Measurements from ENCODE around the gene SRGAP3.

Gene SRGAP3

GRCh38 chr3:8990266-8991215 lies 258.9 kb downstream of the SRGAP3 start:
- H3K27ac ChIP-seq (ENCODE audit: low read length), result no peak overlapping the region
- H3K36me3 ChIP-seq (replicated peaks; ENCODE audit: low read depth, low read length), result no peaks in the 10 kb centered on the region
- no peak overlapping the region for H3K4me3 ChIP-seq (ENCODE audit: low read length)
- no peak overlapping the region for H2AFZ ChIP-seq (ENCODE audit: low read depth, low read length)
- no peak overlapping the region for H3K9ac ChIP-seq (ENCODE audit: low read length)
- no peak overlapping the region for H3K4me2 ChIP-seq (ENCODE audit: low read length)
- peaks cover 9% of the 10 kb centered on the region; the same call in 1 of the 2 replicates for H3K4me1 ChIP-seq (ENCODE audit: low read length)
- no peaks in the 10 kb centered on the region for H4K20me1 ChIP-seq (ENCODE audit: insufficient read depth, low read length)
- no peaks in the 10 kb centered on the region for H3K9me3 ChIP-seq (ENCODE audit: insufficient read depth, low read length)
- TF ChIP-seq CTCF (IDR thresholded peaks at IDR 0.05; ENCODE audit: low read depth, low read length) (no peak), EZH2phosphoT487 (IDR thresholded peaks at IDR 0.05; ENCODE audit: low read depth) (no peak)
- no peaks in the 10 kb centered on the region for H3K79me2 ChIP-seq (ENCODE audit: low read length)
- no peaks in the 10 kb centered on the region for H3K27me3 ChIP-seq (ENCODE audit: low read depth, low read length)

GRCh38 chr3:8988791-8989558 lies 260.5 kb downstream of the SRGAP3 start:
- Histone ChIP-seq H3K4me3 (ENCODE audit: low read length) (no peak overlapping the region), H3K4me2 (ENCODE audit: low read length) (no peak overlapping the region), H3K4me1 (ENCODE audit: low read length) (peaks cover 15% of the 10 kb centered on the region), H3K36me3 (replicated peaks; ENCODE audit: low read depth, low read length) (no peaks in the 10 kb centered on the region), H3K27me3 (ENCODE audit: low read depth, low read length) (no peaks in the 10 kb centered on the region), H3K9ac (ENCODE audit: low read length) (no peak overlapping the region), H3K79me2 (ENCODE audit: low read length) (no peaks in the 10 kb centered on the region), H4K20me1 (ENCODE audit: insufficient read depth, low read length) (no peaks in the 10 kb centered on the region), H3K9me3 (ENCODE audit: insufficient read depth, low read length) (no peaks in the 10 kb centered on the region), H3K27ac (ENCODE audit: low read length) (no peak overlapping the region), H2AFZ (ENCODE audit: low read depth, low read length) (no peak overlapping the region)
- TF ChIP-seq EZH2phosphoT487 (IDR thresholded peaks at IDR 0.05; ENCODE audit: low read depth) (no peak), CTCF (IDR thresholded peaks at IDR 0.05; ENCODE audit: low read depth, low read length) (no peak)

GRCh38 chr3:8988384-8988655 lies 261.1 kb downstream of the SRGAP3 start:
- Histone ChIP-seq H2AFZ (ENCODE audit: low read depth, low read length) (no peak overlapping the region), H3K27me3 (ENCODE audit: low read depth, low read length) (no peaks in the 10 kb centered on the region), H3K4me3 (ENCODE audit: low read length) (0 out of 2 replicates have a peak overlapping the region, but pooled peaks have one; percentile 67), H3K36me3 (replicated peaks; ENCODE audit: low read depth, low read length) (no peaks in the 10 kb centered on the region), H4K20me1 (ENCODE audit: insufficient read depth, low read length) (no peaks in the 10 kb centered on the region), H3K79me2 (ENCODE audit: low read length) (no peaks in the 10 kb centered on the region), H3K9ac (ENCODE audit: low read length) (no peak overlapping the region), H3K4me2 (ENCODE audit: low read length) (peak overlapping the region; percentile 77), H3K4me1 (ENCODE audit: low read length) (peaks cover 19% of the 10 kb centered on the region), H3K9me3 (ENCODE audit: insufficient read depth, low read length) (no peaks in the 10 kb centered on the region), H3K27ac (ENCODE audit: low read length) (no peak overlapping the region)
- no peak for TF ChIP-seq EZH2phosphoT487 (IDR thresholded peaks at IDR 0.05; ENCODE audit: low read depth)
- TF ChIP-seq CTCF (IDR thresholded peaks at IDR 0.05; ENCODE audit: low read depth, low read length), result no peak

Measured in OCI-LY3 (cell line).